PC-3 (cell line): ENCODE measurements around the gene MLLT3. TPM values are rescaled to one million over a fixed set of nuclear protein-coding genes. Genes with fewer than 3 reads are reported as not detected.

ENCODE experiments used
- ATAC-seq: fragments of 200-7000 bp; cut with Tn5 transposase; 2 replicates; pipeline ENCODE4 v1.9.1; 2020; ENCODE audit warnings: mild to moderate bottlenecking, moderate library complexity
- BruUV-seq: library from RNA; stranded (reverse); fragments of 400-500 nt; replicated peaks from 2 replicates; lab custom pipeline; 2021; lab: Mats Ljungman, UMichigan
- CTCF ChIA-PET: fragments of 300-600 bp; sonication (Branson Sonifier 250); formaldehyde crosslinking; loops from one replicate; lab custom pipeline; 2022; ENCODE audit warnings: antibody characterized with exemption; lab: Charles Lee
- POLR2A ChIA-PET: fragments of 300-600 bp; sonication (Branson Sonifier 250); formaldehyde crosslinking; loops from one replicate; lab custom pipeline; 2022; ENCODE audit warnings: antibody characterized with exemption; ENCODE audit not compliant: unreplicated experiment; lab: Charles Lee
- DNase-seq: peaks from one replicate; pipeline ENCODE4 v3.0.0-alpha.2; 2015
- H2AFZ ChIP-seq: fragments of 300-600 bp; sonication (generic); 2 replicates; pipeline ENCODE4 v1.6.0; 2016; ENCODE audit warnings: antibody characterized with exemption, low read length
- H3F3A ChIP-seq: fragments of 300-600 bp; sonication (generic); one replicate; pipeline ENCODE4 v1.6.0; 2017; ENCODE audit warnings: antibody characterized with exemption, low read length, control low read depth, mild to moderate bottlenecking; ENCODE audit not compliant: unreplicated experiment
- H3K27ac ChIP-seq: fragments of 300-600 bp; sonication (generic); 2 replicates; pipeline ENCODE4 v1.5.1; 2016; ENCODE audit warnings: mild to moderate bottlenecking, low read length
- H3K27me3 ChIP-seq: fragments of 300-600 bp; sonication (generic); 2 replicates; pipeline ENCODE4 v1.6.1; 2016; ENCODE audit warnings: low read length, mixed read lengths
- H3K36me3 ChIP-seq: fragments of 300-600 bp; sonication (generic); 2 replicates; pipeline ENCODE4 v1.6.1; 2016; ENCODE audit warnings: low read depth, mixed run types, low read length, mixed read lengths
- H3K4me1 ChIP-seq: fragments of 300-600 bp; sonication (generic); 2 replicates; pipeline ENCODE4 v1.5.1; 2016; ENCODE audit warnings: low read length; ENCODE audit not compliant: insufficient read depth
- H3K4me2 ChIP-seq: fragments of 300-600 bp; sonication (generic); 2 replicates; pipeline ENCODE4 v1.6.0; 2016; ENCODE audit warnings: low read length
- H3K4me3 ChIP-seq: fragments of 300-600 bp; sonication (generic); 2 replicates; pipeline ENCODE4 v1.5.1; 2016; ENCODE audit warnings: mild to moderate bottlenecking, low read length, mixed read lengths
- H3K79me2 ChIP-seq: fragments of 300-600 bp; sonication (generic); 2 replicates; pipeline ENCODE4 v1.6.1; 2017; ENCODE audit warnings: low read length, mixed read lengths
- H3K9ac ChIP-seq: fragments of 300-600 bp; sonication (generic); 2 replicates; pipeline ENCODE4 v1.6.0; 2016; ENCODE audit warnings: mild to moderate bottlenecking, low read length
- H3K9me2 ChIP-seq: fragments of 300-600 bp; sonication (generic); replicated peaks from 2 replicates; pipeline ENCODE4 v1.6.1; 2016; ENCODE audit warnings: mixed run types, low read length, mixed read lengths
- H3K9me3 ChIP-seq: fragments of 300-600 bp; sonication (generic); 2 replicates; pipeline ENCODE4 v1.6.1; 2016; ENCODE audit warnings: low read length, mixed read lengths
- H4K20me1 ChIP-seq: fragments of 300-600 bp; sonication (generic); 2 replicates; pipeline ENCODE4 v1.6.1; 2016; ENCODE audit warnings: low read length, mixed read lengths
- EZH2 ChIP-seq: fragments of 300-600 bp; sonication (generic); IDR thresholded peaks from one replicate; pipeline ENCODE4 v1.6.1; 2017; ENCODE audit warnings: antibody characterized with exemption, mild to moderate bottlenecking, low read length; ENCODE audit not compliant: unreplicated experiment
- EZH2phosphoT487 ChIP-seq: fragments of 300-600 bp; sonication (generic); IDR thresholded peaks from 2 replicates; pipeline ENCODE4 v1.6.1; 2018; ENCODE audit warnings: mild to moderate bottlenecking, antibody characterized with exemption, low read length, borderline replicate concordance
- intact Hi-C: fragments of 100-400 bp; cut with micrococcal nuclease; formaldehyde crosslinking; loops from 2 replicates; pipeline ENCODE4 v1.9.0; 2023
- total RNA-seq: library from RNA; depleted of rRNA; stranded (reverse); fragments of >200 nt; gene quantifications from 2 replicates; pipeline ENCODE4 v1.2.3, GENCODE V29; 2014
- TF ChIP-seq, protein P1 (sequence below): fragments of 300-600 bp; sonication (generic); conservative IDR thresholded peaks from 2 replicates; pipeline ENCODE4 v1.5.1; 2017; ENCODE audit warnings: antibody characterized with exemption, low read depth, mild to moderate bottlenecking, low read length

MLLT3 gene
- total RNA-seq, 1 experiment from 2014 or later: 7.1 TPM

DNA sequence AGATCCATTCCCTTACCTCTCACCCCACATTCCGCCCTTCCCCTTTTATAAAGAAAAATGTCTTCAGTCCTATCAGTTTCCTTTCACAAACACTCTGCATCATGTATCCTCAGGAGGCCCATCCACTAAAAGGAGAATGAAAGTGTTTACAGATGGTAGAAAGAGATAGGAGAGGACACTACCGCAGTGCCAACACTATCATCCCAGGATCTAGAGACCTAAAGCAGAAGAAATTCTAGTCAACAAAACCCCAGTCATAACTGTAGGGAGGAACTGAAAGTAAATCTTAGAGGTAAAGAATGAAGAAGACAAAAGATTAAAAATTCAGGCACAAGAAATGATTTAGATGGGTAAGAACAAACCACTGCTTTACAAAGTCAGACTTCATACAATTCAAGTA lies 114.1 kb downstream of the MLLT3 start:
- no TSS peak for BruUV-seq

DNA sequence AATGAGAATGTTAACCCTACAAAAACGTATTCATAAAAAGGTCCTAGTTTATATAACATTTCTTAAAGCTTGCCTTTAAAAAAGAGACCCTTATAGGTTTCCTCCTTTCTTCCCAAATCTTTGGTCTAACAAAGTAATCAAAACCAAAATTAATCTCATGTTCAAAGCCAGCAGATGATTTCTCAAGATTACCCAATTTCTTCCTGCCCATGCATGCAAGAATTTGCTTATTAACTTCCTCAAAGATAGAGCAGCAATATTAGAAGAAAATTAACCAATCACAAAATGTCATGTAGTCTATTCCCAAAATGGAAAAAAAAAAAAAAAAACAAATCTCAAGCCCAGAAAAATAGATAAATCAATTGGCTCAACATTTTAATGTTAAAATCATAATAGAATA lies 114.9 kb downstream of the MLLT3 start:
- CTCF ChIA-PET: no interaction called here
- Histone ChIP-seq H3K27me3 (no peaks in the 10 kb centered on the region), H4K20me1 (no peaks in the 10 kb centered on the region), H3K4me3 (no peak overlapping the region), H2AFZ (no peak overlapping the region), H3K9ac (no peak overlapping the region), H3K79me2 (no peaks in the 10 kb centered on the region), H3F3A (no peaks in the 10 kb centered on the region), H3K9me2 (no peaks in the 10 kb centered on the region), H3K9me3 (no peaks in the 10 kb centered on the region), H3K27ac (no peak overlapping the region), H3K4me2 (no peak overlapping the region), H3K36me3 (no peaks in the 10 kb centered on the region), H3K4me1 (peaks cover 7% of the 10 kb centered on the region; the same call in 1 of the 2 replicates)
- TF ChIP-seq, protein P1, sequence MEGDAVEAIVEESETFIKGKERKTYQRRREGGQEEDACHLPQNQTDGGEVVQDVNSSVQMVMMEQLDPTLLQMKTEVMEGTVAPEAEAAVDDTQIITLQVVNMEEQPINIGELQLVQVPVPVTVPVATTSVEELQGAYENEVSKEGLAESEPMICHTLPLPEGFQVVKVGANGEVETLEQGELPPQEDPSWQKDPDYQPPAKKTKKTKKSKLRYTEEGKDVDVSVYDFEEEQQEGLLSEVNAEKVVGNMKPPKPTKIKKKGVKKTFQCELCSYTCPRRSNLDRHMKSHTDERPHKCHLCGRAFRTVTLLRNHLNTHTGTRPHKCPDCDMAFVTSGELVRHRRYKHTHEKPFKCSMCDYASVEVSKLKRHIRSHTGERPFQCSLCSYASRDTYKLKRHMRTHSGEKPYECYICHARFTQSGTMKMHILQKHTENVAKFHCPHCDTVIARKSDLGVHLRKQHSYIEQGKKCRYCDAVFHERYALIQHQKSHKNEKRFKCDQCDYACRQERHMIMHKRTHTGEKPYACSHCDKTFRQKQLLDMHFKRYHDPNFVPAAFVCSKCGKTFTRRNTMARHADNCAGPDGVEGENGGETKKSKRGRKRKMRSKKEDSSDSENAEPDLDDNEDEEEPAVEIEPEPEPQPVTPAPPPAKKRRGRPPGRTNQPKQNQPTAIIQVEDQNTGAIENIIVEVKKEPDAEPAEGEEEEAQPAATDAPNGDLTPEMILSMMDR: no peak
- TF ChIP-seq EZH2phosphoT487: no peak
- TF ChIP-seq EZH2: no peak
- DNase-seq (no peak), ATAC-seq (no peak)
- intact Hi-C loops: no loop called here
- POLR2A ChIA-PET: no interaction called here
- no TSS peak for BruUV-seq

More for the DNA sequence above, 114.1 kb downstream of the MLLT3 start:
- no peaks in the 10 kb centered on the region for H3K27me3 ChIP-seq
- no peak overlapping the region for H3K4me3 ChIP-seq
- H3K27ac ChIP-seq: no peak overlapping the region
- H3K9me3 ChIP-seq: no peaks in the 10 kb centered on the region
- DNase-seq: no peak
- ChIA-PET POLR2A (no interaction called here), CTCF (no interaction called here)
- no peaks in the 10 kb centered on the region for H3K36me3 ChIP-seq
- ATAC-seq: no peak
- H2AFZ ChIP-seq: no peak overlapping the region
- TF ChIP-seq, protein P1: no peak
- no peak for TF ChIP-seq EZH2phosphoT487
- TF ChIP-seq EZH2: no peak
- H3F3A ChIP-seq: no peaks in the 10 kb centered on the region
- no peaks in the 10 kb centered on the region for H4K20me1 ChIP-seq
- no peaks in the 10 kb centered on the region for H3K79me2 ChIP-seq
- H3K4me1 ChIP-seq: peaks cover 14% of the 10 kb centered on the region; the same call in 1 of the 2 replicates
- no peaks in the 10 kb centered on the region for H3K9me2 ChIP-seq
- H3K4me2 ChIP-seq: no peak overlapping the region
- intact Hi-C loops: no loop called here
- no peak overlapping the region for H3K9ac ChIP-seq

DNA sequence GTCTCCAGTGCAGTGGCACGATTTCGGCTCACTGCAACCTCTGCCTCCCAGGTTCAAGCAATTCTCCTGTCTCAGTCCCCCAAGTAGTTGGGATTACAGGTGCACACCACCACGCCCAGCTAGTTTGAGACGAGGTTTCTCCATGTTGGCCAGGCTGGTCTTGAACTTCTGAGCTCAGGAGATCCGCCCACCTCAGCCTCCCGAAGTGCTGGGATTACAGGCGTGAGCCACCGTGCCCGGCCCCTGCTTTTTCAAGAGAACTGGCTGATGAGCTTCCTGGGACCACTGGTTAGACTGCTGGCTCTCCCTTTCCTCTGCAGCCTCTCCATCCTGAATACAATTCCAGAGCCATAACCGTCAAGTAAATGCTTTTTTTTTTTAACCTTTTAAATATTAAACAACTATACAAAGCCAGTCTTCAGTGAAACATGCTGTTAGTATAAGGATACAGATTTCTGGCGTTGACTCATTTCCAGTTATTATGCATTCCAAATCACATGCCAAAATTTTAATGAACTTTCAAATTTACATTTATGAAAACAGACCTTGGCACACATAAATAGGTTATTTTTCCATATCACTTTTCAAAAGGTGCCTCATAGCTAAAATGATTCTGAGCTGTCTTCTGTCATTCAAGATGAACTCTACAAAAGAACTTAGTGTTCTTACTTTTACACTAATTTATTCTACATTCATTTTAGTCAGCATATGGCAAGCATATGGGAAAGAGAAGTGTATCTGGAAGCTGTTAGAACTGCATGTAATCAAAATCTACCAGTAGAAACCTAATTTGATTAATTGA lies 116.0 kb downstream of the MLLT3 start:
- Histone ChIP-seq H3K36me3 (no peaks in the 10 kb centered on the region), H3K79me2 (no peaks in the 10 kb centered on the region), H4K20me1 (no peaks in the 10 kb centered on the region), H3K4me2 (no peak overlapping the region), H3K4me3 (no peak overlapping the region), H3K27me3 (no peaks in the 10 kb centered on the region), H3F3A (no peaks in the 10 kb centered on the region), H3K9ac (no peak overlapping the region), H3K9me2 (no peaks in the 10 kb centered on the region), H2AFZ (no peak overlapping the region), H3K4me1 (no peaks in the 10 kb centered on the region), H3K27ac (no peak overlapping the region), H3K9me3 (no peaks in the 10 kb centered on the region)
- no TSS peak for BruUV-seq
- intact Hi-C loops: no loop called here
- POLR2A ChIA-PET: no interaction called here
- ATAC-seq: no peak
- TF ChIP-seq, protein P1: no peak
- TF ChIP-seq EZH2 (no peak), EZH2phosphoT487 (no peak)
- CTCF ChIA-PET: no interaction called here
- no peak for DNase-seq
